GM18507 (cell line): ENCODE data around the gene ATP7B.
"Not testable (repeated sequence)": the region's sequence is repeated elsewhere in the genome, so short reads cannot be mapped to it uniquely, and the experiment has no call there.

Experiments used
- DNase-seq: peaks from one replicate; pipeline ENCODE4 v3.0.0; 2011; ENCODE audit warnings: low read depth; ENCODE audit not compliant: insufficient read length; ENCODE audit errors: extremely low spot score
- FAIRE-seq: peaks from 2 replicates; lab custom pipeline; 2011; peaks lifted over from hg19 to GRCh38; lab: Jason Lieb, UNC

The ATP7B gene

DNA sequence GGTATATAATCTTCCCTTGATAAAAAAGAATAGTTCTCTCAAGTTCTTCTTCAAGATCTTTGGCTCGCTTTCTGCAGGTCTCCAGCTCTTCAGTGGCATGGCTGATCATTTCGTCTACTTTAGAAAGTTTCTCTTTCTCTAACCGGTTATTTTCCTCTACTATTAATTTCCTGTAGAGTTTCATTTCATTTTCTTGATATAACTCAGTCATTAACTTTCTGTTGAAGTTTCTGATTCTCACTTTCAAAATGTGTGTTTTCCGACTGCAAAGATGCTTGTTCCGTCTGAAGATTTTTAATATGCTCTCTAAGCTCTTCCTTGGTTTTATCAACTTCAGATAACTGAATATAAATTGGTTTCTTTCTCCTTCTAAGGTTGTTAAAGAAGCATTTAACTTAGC is 102.0 kb downstream of the ATP7B start:
- peak; percentile 85 for FAIRE-seq
- not testable (repeated sequence) for DNase-seq

GRCh38 chr13:51907040-51907732 is 104.1 kb downstream of the ATP7B start:
- DNase-seq (no peak), FAIRE-seq (no peak)

- DNase-seq (no peak), FAIRE-seq (no peak)
Observed at GRCh38 chr13:51906581-51906980, 104.7 kb downstream of the ATP7B start.

DNA sequence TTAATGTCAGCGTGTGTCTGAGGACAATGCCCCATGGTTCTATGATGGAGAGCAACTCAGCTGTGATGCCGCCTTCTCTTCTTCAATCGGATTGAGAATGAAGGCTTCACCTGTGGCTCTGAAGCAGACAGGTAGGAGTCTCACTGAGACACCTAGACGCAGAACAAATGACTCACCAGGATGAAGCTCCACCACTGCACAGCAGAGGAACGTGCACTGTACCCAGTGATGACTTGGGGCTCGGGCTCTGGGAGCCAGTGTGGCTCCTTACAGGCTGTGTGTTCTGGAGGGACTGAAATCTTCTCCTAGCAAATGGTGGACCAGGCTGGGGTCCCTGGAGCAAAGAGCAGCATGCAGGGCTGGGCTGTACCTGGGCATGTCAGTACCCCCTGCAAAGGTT is 105.5 kb downstream of the ATP7B start:
- no peak for DNase-seq
- no peak for FAIRE-seq

DNA sequence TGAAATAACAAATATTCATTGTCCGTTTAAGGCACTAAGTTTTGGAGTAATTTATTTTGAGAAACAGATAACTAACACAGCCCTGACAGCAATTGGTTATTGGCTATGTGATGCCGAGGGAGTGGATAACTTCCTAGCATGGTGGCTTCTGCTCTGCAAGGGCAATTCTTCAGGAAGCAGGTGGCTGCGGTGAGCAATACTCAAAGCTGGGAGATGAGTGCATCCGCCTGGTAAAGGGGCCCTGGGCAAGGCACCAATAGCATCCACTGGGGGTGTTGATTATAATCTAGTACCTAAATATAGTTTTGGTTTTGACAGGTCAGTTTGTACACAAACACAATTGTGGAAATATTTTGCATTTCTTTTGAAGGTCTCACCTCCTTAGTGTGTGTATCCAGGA is 108.5 kb downstream of the ATP7B start:
- DNase-seq (no peak), FAIRE-seq (no peak)

- FAIRE-seq (no peak), DNase-seq (no peak)
Observed at GRCh38 chr13:51900471-51900870, 110.8 kb downstream of the ATP7B start.

- peak; percentile 60 for FAIRE-seq
- DNase-seq: peak; percentile 42
Observed at GRCh38 chr13:51895906-51896888, 115.1 kb downstream of the ATP7B start.

GRCh38 chr13:51894239-51894638 is 117.0 kb downstream of the ATP7B start:
- FAIRE-seq: no peak
- no peak for DNase-seq

- no peak for DNase-seq
- FAIRE-seq: no peak
Observed at GRCh38 chr13:51892657-51893056, 118.6 kb downstream of the ATP7B start.

DNA sequence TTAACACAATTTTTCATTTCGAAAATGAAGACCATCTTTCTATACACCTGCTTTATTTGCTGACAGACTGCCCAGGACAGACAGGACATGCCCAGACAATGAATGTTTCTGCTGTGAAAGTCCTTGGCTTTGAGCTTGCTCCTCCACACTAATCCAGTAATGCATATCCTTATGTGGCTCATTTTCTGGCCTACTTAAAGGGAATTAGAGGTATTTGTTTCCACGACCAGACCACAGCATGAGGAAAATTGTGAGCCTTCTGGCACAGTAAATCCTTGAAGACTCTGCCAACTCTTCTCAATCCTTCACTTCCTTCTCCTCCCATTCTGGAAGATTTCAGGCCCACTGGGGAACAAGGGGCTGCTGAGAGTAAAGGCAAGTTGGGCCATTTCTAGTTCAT is 123.8 kb downstream of the ATP7B start:
- no peak for DNase-seq
- FAIRE-seq: no peak

GRCh38 chr13:51885651-51886050 is 125.6 kb downstream of the ATP7B start:
- DNase-seq (no peak), FAIRE-seq (no peak)

DNA sequence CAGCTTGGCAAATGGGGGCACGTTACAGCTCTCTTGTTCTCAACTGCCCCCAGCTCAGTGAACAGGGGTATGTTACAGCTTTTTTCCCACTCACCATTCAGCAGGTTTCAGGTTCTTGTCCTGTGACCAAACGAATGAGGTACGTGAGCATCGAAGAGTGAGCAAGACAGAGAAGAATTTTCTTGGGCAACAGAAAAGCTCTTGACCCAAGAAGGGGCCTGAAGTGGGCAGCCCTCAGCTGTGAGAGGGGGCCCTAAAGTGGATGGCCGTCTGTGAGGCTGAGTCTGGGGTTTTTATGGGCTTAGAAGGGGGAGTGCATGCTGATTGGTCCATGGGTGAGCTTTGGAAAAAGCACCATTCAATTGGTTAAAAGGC is 128.0 kb downstream of the ATP7B start:
- DNase-seq: no peak
- no peak for FAIRE-seq
